ENCODE measurements around the gene KLHL26. TPM values are rescaled to one million over a fixed set of nuclear protein-coding genes. Genes with fewer than 3 reads are reported as not detected.

KLHL26 gene
- total RNA-seq, 2 experiments from 2014 or later = 10.0 to 11.4 TPM

- ChIA-PET POLR2A (no interaction called here), CTCF (interaction anchor here (1.0 kb wide), 1 partner anchor 12 kb away, joined by 3 read pairs; no protein-coding TSS in a partner anchor)
- H3K27ac Mint-ChIP-seq = no peak overlapping the region
- H3K4me1 Mint-ChIP-seq = peaks cover 3% of the 10 kb centered on the region
- H3K4me3 Mint-ChIP-seq = no peak overlapping the region
- peaks cover 5% of the 10 kb centered on the region for H3K27me3 Mint-ChIP-seq
- H3K9me3 Mint-ChIP-seq = no peaks in the 10 kb centered on the region
- no peaks in the 10 kb centered on the region for H3K36me3 Mint-ChIP-seq (ENCODE audit: low read depth)
- DNase-seq = no peak
Measured at GRCh38 chr19:18708452-18709231, 71.8 kb downstream of the KLHL26 start.

GRCh38 chr19:18709546-18709945 lies 72.7 kb downstream of the KLHL26 start:
- Mint-ChIP-seq H3K27ac (no peak overlapping the region), H3K9me3 (no peaks in the 10 kb centered on the region), H3K27me3 (peaks cover 5% of the 10 kb centered on the region), H3K4me3 (no peak overlapping the region), H3K36me3 (ENCODE audit: low read depth) (no peaks in the 10 kb centered on the region), H3K4me1 (peaks cover 3% of the 10 kb centered on the region)
- ChIA-PET POLR2A (no interaction called here), CTCF (interaction anchor here (0.8 to 1.2 kb wide), 2 partner anchors 9 to 121 kb away, joined by 3 read pairs; partner anchors contain the start of gene REX1BD)
- DNase-seq = no peak

- no peaks in the 10 kb centered on the region for H3K4me1 Mint-ChIP-seq
- ChIA-PET POLR2A (no interaction called here), CTCF (interaction anchor here (0.8 to 1.2 kb wide), 2 partner anchors 9 to 122 kb away, joined by 3 read pairs; partner anchors contain the start of gene REX1BD)
- no peaks in the 10 kb centered on the region for H3K9me3 Mint-ChIP-seq
- H3K36me3 Mint-ChIP-seq (ENCODE audit: low read depth) = no peaks in the 10 kb centered on the region
- DNase-seq = no peak
- H3K27me3 Mint-ChIP-seq = peaks cover 5% of the 10 kb centered on the region
- H3K4me3 Mint-ChIP-seq = no peak overlapping the region
- no peak overlapping the region for H3K27ac Mint-ChIP-seq
Measured at GRCh38 chr19:18710186-18710585, 73.4 kb downstream of the KLHL26 start.

GRCh38 chr19:18710996-18711751 lies 74.3 kb downstream of the KLHL26 start:
- CTCF ChIA-PET = interaction anchor here (0.5 to 1.2 kb wide), 2 partner anchors 9 to 10 kb away, joined by 3 read pairs; no protein-coding TSS in a partner anchor
- DNase-seq = no peak
- Mint-ChIP-seq H3K4me1 (no peaks in the 10 kb centered on the region), H3K27ac (no peak overlapping the region), H3K4me3 (no peak overlapping the region), H3K9me3 (no peaks in the 10 kb centered on the region), H3K27me3 (peaks cover 5% of the 10 kb centered on the region), H3K36me3 (ENCODE audit: low read depth) (no peaks in the 10 kb centered on the region)
- POLR2A ChIA-PET = no interaction called here

- no peaks in the 10 kb centered on the region for H3K36me3 Mint-ChIP-seq (ENCODE audit: low read depth)
- no peaks in the 10 kb centered on the region for H3K4me1 Mint-ChIP-seq
- no peak overlapping the region for H3K4me3 Mint-ChIP-seq
- no peaks in the 10 kb centered on the region for H3K27me3 Mint-ChIP-seq
- DNase-seq = no peak
- POLR2A ChIA-PET = interaction anchor here (0.6 kb wide), 1 partner anchor 12 kb away, joined by 4 read pairs; no protein-coding TSS in a partner anchor
- CTCF ChIA-PET = no interaction called here
- no peaks in the 10 kb centered on the region for H3K9me3 Mint-ChIP-seq
- H3K27ac Mint-ChIP-seq = no peak overlapping the region
Measured at GRCh38 chr19:18711893-18712292, 75.1 kb downstream of the KLHL26 start.

- Mint-ChIP-seq H3K4me1 (no peaks in the 10 kb centered on the region), H3K27me3 (no peaks in the 10 kb centered on the region), H3K27ac (no peak overlapping the region), H3K36me3 (ENCODE audit: low read depth) (no peaks in the 10 kb centered on the region), H3K9me3 (no peaks in the 10 kb centered on the region), H3K4me3 (no peak overlapping the region)
- ChIA-PET CTCF (no interaction called here), POLR2A (no interaction called here)
- no peak for DNase-seq
Measured at GRCh38 chr19:18712981-18713380, 76.2 kb downstream of the KLHL26 start.

GRCh38 chr19:18713550-18714117 lies 76.8 kb downstream of the KLHL26 start:
- POLR2A ChIA-PET = no interaction called here

GRCh38 chr19:18715416-18715815 lies 78.6 kb downstream of the KLHL26 start:
- H3K4me3 Mint-ChIP-seq = no peak overlapping the region
- POLR2A ChIA-PET = no interaction called here
- H3K4me1 Mint-ChIP-seq = no peaks in the 10 kb centered on the region
- no peak for DNase-seq
- no peaks in the 10 kb centered on the region for H3K9me3 Mint-ChIP-seq
- CTCF ChIA-PET = no interaction called here
- no peaks in the 10 kb centered on the region for H3K36me3 Mint-ChIP-seq (ENCODE audit: low read depth)
- no peaks in the 10 kb centered on the region for H3K27me3 Mint-ChIP-seq
- H3K27ac Mint-ChIP-seq = no peak overlapping the region

More at GRCh38 chr19:18713550-18714117, 76.8 kb downstream of the KLHL26 start:
- Mint-ChIP-seq H3K27ac (no peak overlapping the region), H3K4me1 (no peaks in the 10 kb centered on the region), H3K27me3 (no peaks in the 10 kb centered on the region), H3K36me3 (ENCODE audit: low read depth) (no peaks in the 10 kb centered on the region), H3K4me3 (no peak overlapping the region), H3K9me3 (no peaks in the 10 kb centered on the region)
- no peak for DNase-seq
- CTCF ChIA-PET = no interaction called here

- no peaks in the 10 kb centered on the region for H3K27me3 Mint-ChIP-seq
Measured at GRCh38 chr19:18716857-18717256, 80.0 kb downstream of the KLHL26 start.

GRCh38 chr19:18717601-18718000 lies 80.8 kb downstream of the KLHL26 start:
- DNase-seq = no peak
- no peaks in the 10 kb centered on the region for H3K27me3 Mint-ChIP-seq
- no peak overlapping the region for H3K27ac Mint-ChIP-seq
- H3K9me3 Mint-ChIP-seq = no peaks in the 10 kb centered on the region
- no peaks in the 10 kb centered on the region for H3K36me3 Mint-ChIP-seq (ENCODE audit: low read depth)
- ChIA-PET POLR2A (no interaction called here), CTCF (interaction anchor here (0.6 kb wide), 1 partner anchor 1474 kb away, joined by 7 read pairs; no protein-coding TSS in a partner anchor)
- no peak overlapping the region for H3K4me3 Mint-ChIP-seq
- no peaks in the 10 kb centered on the region for H3K4me1 Mint-ChIP-seq

More at GRCh38 chr19:18716857-18717256, 80.0 kb downstream of the KLHL26 start:
- ChIA-PET CTCF (no interaction called here), POLR2A (no interaction called here)
- Mint-ChIP-seq H3K9me3 (no peaks in the 10 kb centered on the region), H3K4me1 (no peaks in the 10 kb centered on the region), H3K27ac (no peak overlapping the region), H3K4me3 (no peak overlapping the region), H3K36me3 (ENCODE audit: low read depth) (no peaks in the 10 kb centered on the region)
- DNase-seq = no peak

- H3K4me1 Mint-ChIP-seq = no peaks in the 10 kb centered on the region
- H3K27me3 Mint-ChIP-seq = no peaks in the 10 kb centered on the region
- no peak overlapping the region for H3K4me3 Mint-ChIP-seq
- ChIA-PET CTCF (interaction anchor here (0.6 kb wide), 1 partner anchor 1474 kb away, joined by 7 read pairs; no protein-coding TSS in a partner anchor), POLR2A (no interaction called here)
- no peak overlapping the region for H3K27ac Mint-ChIP-seq
- H3K36me3 Mint-ChIP-seq (ENCODE audit: low read depth) = no peaks in the 10 kb centered on the region
- no peaks in the 10 kb centered on the region for H3K9me3 Mint-ChIP-seq
- DNase-seq = no peak
Measured at GRCh38 chr19:18718015-18718526, 81.2 kb downstream of the KLHL26 start.

GRCh38 chr19:18718846-18719458 lies 82.1 kb downstream of the KLHL26 start:
- DNase-seq = no peak
- H3K4me3 Mint-ChIP-seq = no peak overlapping the region
- no peaks in the 10 kb centered on the region for H3K9me3 Mint-ChIP-seq
- H3K27me3 Mint-ChIP-seq = no peaks in the 10 kb centered on the region
- H3K4me1 Mint-ChIP-seq = no peaks in the 10 kb centered on the region
- CTCF ChIA-PET = no interaction called here
- H3K36me3 Mint-ChIP-seq (ENCODE audit: low read depth) = no peaks in the 10 kb centered on the region
- peak overlapping the region; percentile 25 for H3K27ac Mint-ChIP-seq
- POLR2A ChIA-PET = no interaction called here
